OCI-LY7 (cell line): ENCODE data around the gene PPAN. TPM values are rescaled to one million over a fixed set of nuclear protein-coding genes. Genes with fewer than 3 reads are reported as not detected.

ENCODE experiments used
- BruUV-seq: library from RNA; stranded (reverse); fragments of 400-500 nt; replicated peaks from 2 replicates; lab custom pipeline; 2021; lab: Mats Ljungman, UMichigan
- CTCF ChIA-PET: fragments of 300-600 bp; sonication (Branson Sonifier 250); formaldehyde crosslinking; loops from one replicate; lab custom pipeline; 2022; ENCODE audit warnings: antibody characterized with exemption; ENCODE audit not compliant: unreplicated experiment; lab: Charles Lee
- POLR2A ChIA-PET: fragments of 300-600 bp; sonication (Branson Sonifier 250); formaldehyde crosslinking; loops from one replicate; lab custom pipeline; 2022; ENCODE audit warnings: antibody characterized with exemption; lab: Charles Lee
- DNase-seq: peaks from one replicate; pipeline ENCODE4 v3.0.0-alpha.2; 2015; ENCODE audit warnings: low spot score
- H2AFZ ChIP-seq: fragments of 200-600 bp; sonication (generic), shearing (Covaris generic); 2 replicates; pipeline ENCODE4 v1.6.1; 2014; ENCODE audit warnings: mild to moderate bottlenecking, antibody characterized with exemption, low read length, moderate library complexity
- H3K27ac ChIP-seq: fragments of 200-600 bp; sonication (generic); 2 replicates; pipeline ENCODE4 v1.5.1; 2014; ENCODE audit warnings: mixed run types, low read depth, mild to moderate bottlenecking, moderate library complexity, low read length, inconsistent platforms; ENCODE audit not compliant: poor library complexity, severe bottlenecking
- H3K36me3 ChIP-seq: fragments of 200-600 bp; sonication (generic); 2 replicates; pipeline ENCODE4 v1.6.1; 2014; ENCODE audit warnings: mild to moderate bottlenecking, antibody characterized with exemption, low read length, moderate library complexity, mixed read lengths; ENCODE audit not compliant: insufficient read depth
- H3K4me1 ChIP-seq: fragments of 200-600 bp; sonication (generic); 2 replicates; pipeline ENCODE4 v1.5.1; 2014; ENCODE audit warnings: mild to moderate bottlenecking, low read length; ENCODE audit not compliant: insufficient read depth, poor library complexity, severe bottlenecking
- H3K4me2 ChIP-seq: fragments of 200-600 bp; sonication (generic); 2 replicates; pipeline ENCODE4 v1.6.1; 2014; ENCODE audit warnings: mild to moderate bottlenecking, low read length
- H3K4me3 ChIP-seq: fragments of 200-600 bp; sonication (generic); 2 replicates; pipeline ENCODE4 v1.5.1; 2014; ENCODE audit warnings: mild to moderate bottlenecking, low read depth, low read length; ENCODE audit not compliant: poor library complexity, severe bottlenecking
- H3K79me2 ChIP-seq: fragments of 200-600 bp; sonication (generic); 2 replicates; pipeline ENCODE4 v1.6.1; 2016; ENCODE audit warnings: low read depth, mild to moderate bottlenecking, low read length, moderate library complexity, mixed read lengths; ENCODE audit not compliant: insufficient read depth
- H3K9me2 ChIP-seq: fragments of 200-600 bp; sonication (generic); 2 replicates; pipeline ENCODE4 v1.6.1; 2016; ENCODE audit warnings: mild to moderate bottlenecking, low read length, mixed read lengths; ENCODE audit not compliant: insufficient read depth
- H3K9me3 ChIP-seq: fragments of 200-600 bp; sonication (generic); 2 replicates; pipeline ENCODE4 v1.6.1; 2014; ENCODE audit warnings: mild to moderate bottlenecking, mixed run types, low read length, mixed read lengths
- H4K20me1 ChIP-seq: fragments of 200-600 bp; sonication (generic); 2 replicates; pipeline ENCODE4 v1.6.1; 2014; ENCODE audit warnings: mild to moderate bottlenecking, antibody characterized with exemption, low read length, moderate library complexity, mixed read lengths; ENCODE audit not compliant: insufficient read depth
- EZH2phosphoT487 ChIP-seq: fragments of 200-600 bp; sonication (generic); IDR thresholded peaks from 2 replicates; pipeline ENCODE4 v1.6.1; 2018; ENCODE audit warnings: low read depth, borderline replicate concordance, mild to moderate bottlenecking, mixed run types, antibody characterized with exemption, low read length, moderate library complexity, mixed read lengths
- intact Hi-C: fragments of 100-400 bp; cut with micrococcal nuclease; formaldehyde crosslinking; loops from one replicate; pipeline ENCODE4 v1.10.0; 2022; ENCODE audit not compliant: unreplicated experiment
- total RNA-seq, 2 experiments: library from RNA; depleted of rRNA in 1 of 2; stranded (reverse); fragments of >200 nt in 1 of 2; shearing (Covaris generic) in 1 of 2; gene quantifications; 2 replicates each; pipeline ENCODE4 v1.2.3, GENCODE V29; 2014 to 2022
- TF ChIP-seq, protein P1 (sequence below): fragments of 200-600 bp; sonication (generic); conservative IDR thresholded peaks from 2 replicates; pipeline ENCODE4 v1.5.1; 2014; ENCODE audit warnings: mild to moderate bottlenecking, antibody characterized with exemption, low read length, moderate library complexity, mixed read lengths

Gene PPAN
- total RNA-seq, 2 experiments from 2014 or later = 77.1 to 116 TPM

DNA sequence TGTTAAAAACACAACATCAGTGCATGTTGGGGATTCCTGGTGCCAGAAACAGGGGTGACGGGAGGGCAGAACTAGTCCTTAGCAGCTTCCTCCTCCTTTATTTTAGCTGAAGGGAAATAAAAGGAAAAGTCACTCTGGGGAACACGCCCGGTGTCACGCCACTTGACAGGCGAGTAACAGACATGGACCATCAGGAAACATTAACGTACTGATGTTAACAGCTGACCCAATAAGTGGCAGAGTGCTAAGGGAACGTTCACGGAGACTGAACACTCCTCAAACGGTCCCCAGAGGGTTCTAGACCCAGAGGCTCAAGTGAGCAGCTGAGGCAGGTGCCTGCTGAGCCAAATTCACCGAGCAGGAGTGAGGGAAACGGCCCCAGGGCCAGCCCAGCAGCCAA is 27.4 kb downstream of the PPAN start:
- ChIA-PET POLR2A (no interaction called here), CTCF (no interaction called here)
- TF ChIP-seq, protein P1, sequence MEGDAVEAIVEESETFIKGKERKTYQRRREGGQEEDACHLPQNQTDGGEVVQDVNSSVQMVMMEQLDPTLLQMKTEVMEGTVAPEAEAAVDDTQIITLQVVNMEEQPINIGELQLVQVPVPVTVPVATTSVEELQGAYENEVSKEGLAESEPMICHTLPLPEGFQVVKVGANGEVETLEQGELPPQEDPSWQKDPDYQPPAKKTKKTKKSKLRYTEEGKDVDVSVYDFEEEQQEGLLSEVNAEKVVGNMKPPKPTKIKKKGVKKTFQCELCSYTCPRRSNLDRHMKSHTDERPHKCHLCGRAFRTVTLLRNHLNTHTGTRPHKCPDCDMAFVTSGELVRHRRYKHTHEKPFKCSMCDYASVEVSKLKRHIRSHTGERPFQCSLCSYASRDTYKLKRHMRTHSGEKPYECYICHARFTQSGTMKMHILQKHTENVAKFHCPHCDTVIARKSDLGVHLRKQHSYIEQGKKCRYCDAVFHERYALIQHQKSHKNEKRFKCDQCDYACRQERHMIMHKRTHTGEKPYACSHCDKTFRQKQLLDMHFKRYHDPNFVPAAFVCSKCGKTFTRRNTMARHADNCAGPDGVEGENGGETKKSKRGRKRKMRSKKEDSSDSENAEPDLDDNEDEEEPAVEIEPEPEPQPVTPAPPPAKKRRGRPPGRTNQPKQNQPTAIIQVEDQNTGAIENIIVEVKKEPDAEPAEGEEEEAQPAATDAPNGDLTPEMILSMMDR = no peak
- no peak overlapping the region for H3K27ac ChIP-seq
- no peaks in the 10 kb centered on the region for H3K9me2 ChIP-seq
- intact Hi-C loops = no loop called here
- no peak overlapping the region for H2AFZ ChIP-seq
- no peaks in the 10 kb centered on the region for H4K20me1 ChIP-seq
- no peaks in the 10 kb centered on the region for H3K4me1 ChIP-seq
- H3K79me2 ChIP-seq = no peaks in the 10 kb centered on the region
- no peaks in the 10 kb centered on the region for H3K9me3 ChIP-seq
- peaks cover 98% of the 10 kb centered on the region for H3K36me3 ChIP-seq
- no peak for DNase-seq
- no peak overlapping the region for H3K4me2 ChIP-seq
- no peak overlapping the region for H3K4me3 ChIP-seq
- BruUV-seq = no TSS peak

DNA sequence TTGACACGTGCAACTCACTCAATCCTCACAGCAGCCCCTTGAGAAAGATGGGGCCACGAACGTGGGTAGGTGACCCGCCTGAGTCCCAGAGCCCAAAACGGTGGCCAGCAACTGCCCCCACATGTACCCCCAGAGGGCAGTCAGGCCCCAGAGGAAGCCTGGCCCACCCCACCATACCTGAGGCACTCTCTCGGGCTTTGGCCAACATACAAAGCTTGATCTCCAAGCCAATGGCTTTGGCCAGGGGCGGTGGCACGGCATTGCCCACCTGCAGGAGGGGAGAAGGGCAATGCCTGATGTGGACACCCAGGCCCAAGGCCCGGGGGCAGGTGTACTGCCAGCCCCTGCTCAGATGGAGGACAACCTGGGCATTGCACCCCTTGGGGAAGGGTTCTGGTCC is 27.9 kb downstream of the PPAN start:
- Histone ChIP-seq H3K27ac (no peak overlapping the region), H4K20me1 (no peaks in the 10 kb centered on the region), H3K79me2 (no peaks in the 10 kb centered on the region), H3K9me2 (no peaks in the 10 kb centered on the region), H3K36me3 (peaks cover 98% of the 10 kb centered on the region), H3K4me2 (no peak overlapping the region), H3K4me1 (no peaks in the 10 kb centered on the region), H2AFZ (no peak overlapping the region), H3K9me3 (no peaks in the 10 kb centered on the region), H3K4me3 (no peak overlapping the region)
- DNase-seq = no peak
- ChIA-PET CTCF (no interaction called here), POLR2A (no interaction called here)
- no peak for TF ChIP-seq EZH2phosphoT487
- TF ChIP-seq, protein P1 = no peak
- intact Hi-C loops = no loop called here
- no TSS peak for BruUV-seq

DNA sequence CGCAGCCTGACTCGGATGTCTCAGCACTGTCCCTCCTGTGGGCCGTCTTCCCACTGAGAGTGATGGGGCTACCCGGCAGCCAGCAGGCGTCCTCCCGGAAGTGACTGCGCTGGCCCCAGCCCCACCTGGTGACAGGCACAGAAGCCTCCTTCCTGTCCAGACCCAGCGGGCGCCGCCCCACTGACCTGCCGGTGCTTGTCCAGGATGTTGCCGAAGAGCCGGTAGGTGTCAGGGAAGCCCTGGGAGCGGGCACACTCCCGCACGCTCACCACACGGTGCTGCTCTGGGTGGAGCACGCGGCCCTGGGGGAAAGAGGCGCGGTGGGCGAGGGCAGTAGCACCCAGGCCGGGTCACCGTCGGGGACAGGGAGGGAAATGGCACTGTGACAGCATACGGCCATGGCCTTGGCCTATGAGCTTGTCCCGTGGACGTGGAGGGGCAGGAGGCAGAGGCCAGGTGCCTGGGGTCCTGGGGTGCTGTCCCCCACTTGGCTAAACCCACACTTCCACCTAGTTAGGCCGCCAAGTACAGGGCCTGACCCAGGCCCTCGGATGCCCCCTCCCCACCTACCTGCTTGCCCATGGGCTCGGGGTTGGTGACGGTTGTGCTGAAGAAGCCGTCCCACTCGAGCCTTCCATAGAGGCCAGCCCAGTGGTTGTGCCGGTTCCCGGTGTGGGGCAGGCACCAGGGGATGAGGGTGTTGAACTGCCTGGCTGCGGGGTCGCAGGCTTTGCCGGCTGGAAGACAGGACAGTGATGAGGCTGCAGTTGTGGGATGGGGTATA is 29.6 kb downstream of the PPAN start:
- H3K9me2 ChIP-seq = no peaks in the 10 kb centered on the region
- no peaks in the 10 kb centered on the region for H3K9me3 ChIP-seq
- H3K4me3 ChIP-seq = no peak overlapping the region
- H3K79me2 ChIP-seq = no peaks in the 10 kb centered on the region
- TF ChIP-seq, protein P1 = no peak
- no peak for TF ChIP-seq EZH2phosphoT487
- no TSS peak for BruUV-seq
- ChIA-PET POLR2A (no interaction called here), CTCF (no interaction called here)
- intact Hi-C loops = no loop called here
- no peaks in the 10 kb centered on the region for H3K4me1 ChIP-seq
- DNase-seq = no peak
- H3K4me2 ChIP-seq = no peak overlapping the region
- no peaks in the 10 kb centered on the region for H4K20me1 ChIP-seq
- no peak overlapping the region for H3K27ac ChIP-seq
- H2AFZ ChIP-seq = no peak overlapping the region
- H3K36me3 ChIP-seq = peaks cover 98% of the 10 kb centered on the region
